Activated CD8-positive, alpha-beta memory T cell treated with anti-CD3 and anti-CD28 coated beads for 48 hours (primary cell): Measurements from ENCODE around the gene TRMT1.

Source experiments
- DNase-seq, 3 experiments: peaks; one replicate each; pipeline ENCODE4 v3.0.0-alpha.2; 2020; ENCODE audit warnings: low read depth in 2 of 3, low spot score in 2 of 3

The TRMT1 gene

DNA sequence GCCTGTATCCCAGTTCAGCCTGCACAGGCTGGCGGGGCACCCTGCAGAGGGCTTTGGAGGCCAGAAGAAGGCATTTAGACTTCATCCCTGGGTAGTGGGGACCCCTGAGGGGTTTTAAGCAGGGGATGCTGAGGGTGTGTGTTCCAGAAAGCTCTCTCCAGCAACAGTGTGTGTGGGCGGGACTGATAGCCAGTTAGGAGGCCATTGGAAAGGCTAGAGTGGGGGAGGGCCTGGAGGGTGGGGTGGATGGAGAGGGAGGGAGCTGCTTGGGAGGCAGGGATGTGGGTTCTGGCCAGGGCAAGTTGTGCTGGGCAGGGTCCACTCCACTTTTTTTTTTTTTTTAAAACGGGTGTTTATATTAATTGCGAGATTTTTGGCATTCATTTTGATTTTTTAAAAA lies 42.2 kb downstream of the TRMT1 start:
- DNase-seq, result no peak

DNA sequence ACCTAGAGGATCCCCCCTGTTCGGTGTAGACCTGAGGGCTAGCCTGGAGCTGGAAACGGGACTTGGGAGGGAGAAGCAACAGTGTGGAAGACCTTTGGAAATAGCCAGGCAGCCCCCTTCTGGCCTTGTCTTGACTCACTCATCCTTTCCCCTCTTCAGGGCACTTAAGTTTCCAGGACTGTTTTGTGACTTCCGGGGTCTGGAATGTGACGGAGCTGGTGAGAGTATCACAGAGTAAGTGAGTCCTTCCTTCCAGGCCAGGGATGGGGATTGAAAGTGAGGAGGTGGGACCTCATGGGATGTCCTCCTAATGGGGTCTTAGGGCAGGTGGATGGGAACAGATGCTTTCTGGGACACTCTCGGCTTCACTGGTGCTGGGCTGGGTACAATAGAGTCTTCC lies 43.3 kb downstream of the TRMT1 start:
- DNase-seq, result no peak

DNA sequence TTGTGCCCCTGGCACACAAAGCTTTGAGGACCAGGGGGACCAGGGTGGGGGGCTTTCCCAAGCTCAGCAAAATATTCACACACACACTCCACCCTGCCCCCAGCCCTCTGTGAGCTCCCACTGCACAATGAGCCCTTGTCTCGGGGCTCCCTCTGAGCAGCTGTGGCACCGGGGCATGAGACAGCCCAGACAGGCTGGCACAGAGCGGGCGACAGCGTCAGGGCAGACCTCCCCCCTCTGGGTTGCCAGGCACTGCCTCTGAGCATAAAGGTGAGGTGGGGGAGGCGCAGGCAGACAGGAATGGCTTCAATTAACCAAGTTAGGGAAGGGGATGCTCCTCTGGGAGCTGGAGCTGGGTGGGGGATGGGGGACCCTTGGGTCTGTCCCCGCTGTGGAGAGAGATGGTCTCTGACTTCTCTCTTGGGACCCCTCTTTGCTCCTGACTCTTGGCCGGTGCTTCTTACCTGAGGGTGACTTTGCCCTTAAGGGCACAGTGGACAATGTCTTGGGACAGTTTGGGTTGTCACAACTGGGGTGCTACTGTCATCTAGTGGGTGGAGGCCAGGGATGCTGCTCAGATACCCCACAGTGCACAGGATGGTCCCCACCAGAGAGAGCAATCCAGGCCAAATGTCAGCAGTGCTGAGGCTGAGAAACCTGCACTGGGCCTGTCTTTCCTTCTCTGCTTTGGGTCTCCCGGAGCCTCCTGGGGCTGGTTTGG lies 44.2 kb downstream of the TRMT1 start:
- no peak for DNase-seq

DNA sequence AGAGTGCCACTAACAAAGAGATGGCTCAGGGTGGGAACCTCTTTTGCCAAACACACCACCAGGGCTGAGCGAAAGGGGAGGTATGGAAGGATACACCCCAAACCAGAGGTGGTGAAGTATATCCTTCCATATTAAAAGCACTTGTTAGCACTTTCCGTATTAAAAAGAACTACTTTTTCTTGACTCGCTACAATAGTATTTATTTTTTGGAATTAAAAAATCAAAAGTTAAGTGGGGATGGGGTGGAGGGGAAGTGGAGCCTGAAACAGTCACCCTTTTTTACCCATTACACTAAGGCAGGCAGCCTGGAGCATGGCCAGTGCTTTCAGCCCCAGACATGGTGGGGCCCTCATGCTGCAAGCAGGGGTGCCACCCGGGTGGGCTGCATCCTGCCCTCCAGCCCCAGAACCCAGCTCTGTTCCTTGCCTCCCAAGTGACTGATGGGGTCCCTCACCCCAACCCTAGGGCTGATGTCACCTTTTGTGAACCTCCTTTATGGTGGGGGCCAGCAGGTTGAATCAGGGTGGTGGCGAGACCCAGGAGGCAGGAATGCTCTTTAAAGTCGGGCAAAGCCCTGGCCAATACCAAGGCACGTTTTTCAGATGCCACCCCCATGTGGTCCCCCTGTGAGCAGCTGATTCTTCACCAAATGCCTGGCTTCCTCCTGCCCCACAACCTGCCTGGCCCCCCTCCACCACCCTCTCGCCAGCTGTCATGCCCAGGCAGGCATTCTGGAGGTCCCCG lies 44.9 kb downstream of the TRMT1 start:
- no peak for DNase-seq

DNA sequence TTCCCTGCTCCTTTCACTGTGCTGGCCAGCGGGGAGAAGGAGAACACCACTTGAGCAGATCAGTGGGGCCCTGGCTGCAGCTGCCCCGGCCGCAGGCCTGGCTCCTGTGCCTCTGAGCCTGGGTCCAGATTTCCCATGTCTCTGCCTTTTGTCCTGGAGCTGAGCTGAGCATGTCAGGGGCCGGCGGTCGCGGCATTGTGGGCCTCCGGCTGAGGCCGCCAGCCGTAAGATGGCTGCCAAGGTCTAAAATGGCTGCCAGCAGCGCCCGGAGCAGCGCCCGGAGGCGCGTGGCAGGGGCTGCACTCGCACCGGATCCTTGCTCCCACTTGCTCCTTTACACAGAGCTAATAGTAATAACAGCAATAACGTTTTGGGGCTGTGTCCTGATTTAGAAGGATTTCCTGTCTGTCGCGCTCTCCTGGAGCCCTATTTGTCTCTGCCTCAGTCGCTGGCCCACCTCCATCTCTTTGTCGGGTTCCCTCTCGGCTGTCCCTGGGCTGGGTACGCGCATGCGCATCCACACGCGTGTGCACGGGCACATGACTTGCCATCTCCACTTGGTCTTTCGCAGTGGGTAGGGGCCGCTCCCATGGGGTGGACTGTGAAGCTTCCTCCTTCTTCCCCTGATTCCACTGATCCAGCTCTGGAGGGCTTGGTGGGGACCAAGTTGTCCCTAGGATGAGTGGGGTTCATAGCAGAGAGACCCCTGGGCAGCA lies 46.0 kb downstream of the TRMT1 start:
- no peak for DNase-seq

DNA sequence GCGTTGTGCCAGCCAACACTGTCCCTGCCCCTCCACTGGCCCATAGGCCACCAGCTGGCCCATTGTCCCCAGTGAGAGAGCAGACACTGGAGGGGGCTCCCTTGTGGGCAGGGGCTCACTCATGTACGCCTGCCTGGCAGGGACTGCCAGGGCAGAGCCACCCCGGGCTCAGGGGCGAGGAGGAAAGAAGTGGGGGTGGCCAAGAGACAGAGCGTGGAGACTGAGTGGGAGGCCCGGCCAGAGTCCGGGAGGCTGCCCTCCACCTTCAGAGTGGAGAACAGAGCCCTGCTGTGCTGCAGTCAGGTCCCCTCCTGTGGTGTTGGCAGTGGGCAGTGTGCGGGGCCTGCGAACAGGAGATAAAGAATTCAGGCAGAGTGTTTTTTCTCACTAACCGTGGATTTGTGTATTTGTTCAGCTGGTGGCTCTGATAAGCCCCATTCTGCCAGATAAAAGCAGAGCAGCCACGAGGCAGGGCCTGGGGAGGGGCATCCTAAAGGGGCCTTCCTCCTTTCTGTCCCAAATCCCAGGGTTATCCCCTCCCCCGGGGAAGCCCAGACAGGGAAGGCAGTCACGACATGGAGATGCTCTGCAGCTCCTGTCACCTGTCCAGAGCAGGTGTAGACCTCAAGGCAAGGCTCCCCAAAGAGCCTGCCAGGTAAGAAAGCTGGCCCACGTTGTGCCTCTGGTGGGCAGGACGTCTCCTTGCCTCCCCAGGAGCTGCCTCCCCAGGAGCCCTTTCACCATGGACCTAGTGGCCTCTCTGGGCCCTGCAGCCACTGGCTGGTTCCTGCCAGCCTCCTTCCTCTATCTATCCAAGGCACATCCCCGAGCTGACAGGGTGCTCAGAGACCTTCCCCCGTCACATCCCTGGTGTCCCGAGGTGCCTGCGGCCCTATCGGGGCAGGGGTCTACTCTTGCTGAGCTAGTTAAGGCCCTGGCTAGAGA lies 46.9 kb downstream of the TRMT1 start:
- no peak for DNase-seq

DNA sequence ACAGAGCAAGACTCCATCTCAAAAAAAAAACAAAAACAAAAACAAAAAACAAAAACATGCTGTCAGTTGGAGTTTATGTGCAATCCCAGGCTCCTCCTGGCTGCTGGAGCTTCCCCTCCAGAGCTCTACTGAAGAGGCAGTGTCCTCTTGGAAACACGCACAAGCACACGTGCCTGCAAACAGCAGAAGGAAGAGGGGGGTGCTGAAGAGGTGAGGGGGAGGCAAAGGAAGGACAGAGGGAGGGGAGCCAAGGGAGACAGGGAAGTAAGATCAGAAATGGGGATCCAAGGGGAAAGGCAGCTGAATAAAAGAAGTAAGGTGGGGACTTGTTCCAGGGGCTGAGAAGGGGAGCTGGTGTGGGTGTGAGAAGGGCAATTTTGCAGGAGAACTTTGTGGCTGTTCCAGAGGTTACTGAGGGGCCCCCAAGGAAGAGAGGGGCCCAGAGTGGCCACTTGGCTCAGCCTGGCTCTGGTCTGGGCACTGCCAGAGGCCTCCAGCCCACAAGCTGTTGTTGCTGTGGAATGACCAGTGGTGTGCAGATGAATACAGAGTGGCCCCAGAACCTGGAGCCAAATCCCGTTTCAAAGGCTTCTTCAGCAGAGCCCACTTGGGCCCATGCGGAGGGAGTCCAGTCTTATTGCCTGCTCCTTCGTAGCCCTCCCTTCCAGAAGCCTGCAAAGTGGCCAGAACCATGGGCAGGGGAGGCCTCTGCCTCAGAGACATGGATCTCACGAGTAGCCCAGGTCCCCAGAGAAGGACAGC lies 48.3 kb downstream of the TRMT1 start:
- no peak for DNase-seq

DNA sequence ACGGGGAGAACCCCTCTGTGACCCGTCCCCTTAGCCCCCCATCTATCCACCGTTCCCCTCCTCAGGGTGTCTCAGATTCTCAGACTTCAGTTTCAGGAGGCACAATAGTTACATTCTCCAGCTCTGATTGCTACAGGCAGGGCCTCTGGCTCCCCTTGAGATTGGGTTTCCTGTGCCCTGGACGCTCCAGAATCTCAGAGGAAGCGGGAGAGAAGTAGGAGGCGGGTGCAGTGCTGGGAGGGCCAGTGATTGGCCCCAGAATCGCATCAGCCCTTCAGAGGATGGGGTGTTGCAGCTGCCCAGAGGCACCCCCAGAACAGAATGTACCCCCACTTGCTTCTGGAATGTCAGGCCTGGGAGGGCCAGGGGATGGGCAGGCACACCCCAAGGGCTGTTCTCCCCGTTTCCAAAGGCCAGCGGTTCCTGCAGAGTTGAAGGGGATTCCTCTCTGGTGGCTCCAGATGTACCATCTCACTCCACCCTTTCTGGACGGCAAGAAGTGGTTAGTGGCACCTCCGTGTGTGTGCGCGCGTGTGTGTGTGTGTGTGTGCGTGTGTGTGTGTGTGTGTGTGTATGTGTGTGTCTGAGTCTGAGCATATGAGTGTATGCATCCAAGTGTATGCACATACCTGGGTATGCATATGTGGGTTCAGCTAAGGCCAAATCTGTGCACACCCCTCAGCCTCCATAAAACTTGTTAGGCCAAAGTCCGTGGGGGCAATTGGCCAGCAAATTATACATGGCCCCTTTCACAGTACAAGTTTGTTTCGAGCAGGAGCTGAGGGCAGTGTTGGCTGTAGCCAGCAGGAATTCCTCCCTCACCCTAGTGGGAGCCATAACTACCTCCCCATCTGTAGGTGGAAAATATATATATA lies 49.4 kb downstream of the TRMT1 start:
- no peak for DNase-seq

DNA sequence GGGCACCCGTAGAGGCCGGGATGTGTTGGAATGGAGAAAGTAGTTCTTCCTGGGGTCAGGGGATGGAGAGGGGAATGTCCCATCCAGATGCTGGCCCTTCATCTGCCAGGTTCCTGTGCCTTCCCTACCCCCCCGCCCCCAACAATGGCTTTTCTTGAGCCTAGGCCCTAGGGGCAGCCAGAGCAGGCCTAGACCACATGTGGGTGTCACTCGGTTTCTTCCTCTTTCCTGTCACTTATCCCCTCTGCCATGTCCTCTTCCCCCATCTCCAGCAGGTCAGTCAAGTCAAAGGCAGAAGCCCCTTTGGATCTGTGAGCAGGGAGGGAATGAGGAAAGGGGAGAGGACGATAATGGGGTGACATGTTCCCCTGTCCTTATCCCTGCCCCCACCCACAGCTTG lies 50.3 kb downstream of the TRMT1 start:
- no peak for DNase-seq

DNA sequence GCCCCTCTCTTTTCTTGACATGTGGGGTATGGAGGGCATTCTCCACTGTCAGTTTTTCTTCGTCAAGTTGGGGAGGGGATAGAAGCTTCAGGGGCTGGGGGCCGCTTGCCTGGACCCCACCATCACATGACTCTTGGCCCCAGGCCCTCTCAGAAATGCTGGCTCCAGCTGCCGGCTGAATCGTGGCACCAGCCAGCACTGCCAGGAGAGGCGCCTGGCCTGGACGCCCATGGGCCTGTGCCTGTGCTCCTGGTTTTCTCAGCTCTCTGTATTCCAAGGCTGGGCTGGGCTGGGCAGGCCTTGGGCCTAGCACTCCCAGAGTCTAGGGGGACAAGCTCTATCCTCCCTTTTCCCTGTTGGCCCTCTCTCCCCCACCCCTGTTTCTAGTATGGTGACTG lies 52.4 kb downstream of the TRMT1 start:
- DNase-seq, result no peak

DNA sequence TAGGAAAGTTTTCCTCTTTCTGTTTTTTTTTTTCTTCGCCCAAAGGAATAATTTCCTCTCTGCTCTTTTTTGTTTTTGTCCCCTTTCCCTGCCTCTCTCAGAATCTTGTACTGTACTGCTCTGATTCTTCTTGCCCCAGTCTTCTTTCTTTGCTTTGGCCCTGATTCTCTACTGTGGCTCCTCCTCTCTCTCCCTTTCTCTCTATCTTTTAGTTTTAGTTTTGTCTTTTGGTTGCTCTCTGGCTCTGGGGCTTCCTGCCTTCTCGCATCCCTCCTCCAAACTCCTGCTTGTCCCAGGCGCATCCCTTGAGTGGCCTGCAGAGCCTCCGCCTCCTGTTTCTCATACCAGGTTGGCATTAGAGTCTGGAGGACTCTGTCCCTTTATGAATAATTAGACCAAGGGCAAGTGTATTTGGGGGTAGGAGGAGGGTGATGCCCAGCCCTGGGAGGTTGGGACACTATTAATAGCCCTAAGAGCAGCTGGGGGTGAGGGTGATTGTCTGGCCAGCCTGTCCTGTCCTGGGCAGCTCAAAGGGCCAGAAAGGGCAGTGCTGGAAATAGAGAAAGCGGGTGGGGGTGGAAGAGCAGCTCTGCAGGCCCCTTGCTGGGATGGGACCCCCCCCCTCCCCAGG lies 53.0 kb downstream of the TRMT1 start:
- DNase-seq, result no peak

DNA sequence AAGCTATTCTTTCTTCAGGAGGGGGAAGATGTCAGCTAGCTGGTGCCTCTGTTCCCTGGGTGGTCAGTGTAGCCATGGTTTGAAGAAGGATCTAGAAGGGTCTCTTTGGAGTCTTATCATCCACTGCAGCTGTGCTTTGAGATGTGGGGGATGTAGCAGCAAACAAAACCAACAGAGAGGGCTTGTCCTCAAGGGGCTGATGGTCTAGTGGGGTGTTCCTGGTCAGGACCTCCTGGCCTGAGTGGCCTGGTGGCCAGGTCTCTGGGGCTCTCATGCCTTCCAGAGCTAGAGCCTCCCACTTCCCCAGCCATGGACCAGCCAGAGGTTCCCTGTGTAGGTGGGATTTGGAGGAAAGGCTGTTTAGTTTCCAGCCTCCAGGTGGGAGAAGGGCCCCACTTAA lies 54.2 kb downstream of the TRMT1 start:
- no peak for DNase-seq

DNA sequence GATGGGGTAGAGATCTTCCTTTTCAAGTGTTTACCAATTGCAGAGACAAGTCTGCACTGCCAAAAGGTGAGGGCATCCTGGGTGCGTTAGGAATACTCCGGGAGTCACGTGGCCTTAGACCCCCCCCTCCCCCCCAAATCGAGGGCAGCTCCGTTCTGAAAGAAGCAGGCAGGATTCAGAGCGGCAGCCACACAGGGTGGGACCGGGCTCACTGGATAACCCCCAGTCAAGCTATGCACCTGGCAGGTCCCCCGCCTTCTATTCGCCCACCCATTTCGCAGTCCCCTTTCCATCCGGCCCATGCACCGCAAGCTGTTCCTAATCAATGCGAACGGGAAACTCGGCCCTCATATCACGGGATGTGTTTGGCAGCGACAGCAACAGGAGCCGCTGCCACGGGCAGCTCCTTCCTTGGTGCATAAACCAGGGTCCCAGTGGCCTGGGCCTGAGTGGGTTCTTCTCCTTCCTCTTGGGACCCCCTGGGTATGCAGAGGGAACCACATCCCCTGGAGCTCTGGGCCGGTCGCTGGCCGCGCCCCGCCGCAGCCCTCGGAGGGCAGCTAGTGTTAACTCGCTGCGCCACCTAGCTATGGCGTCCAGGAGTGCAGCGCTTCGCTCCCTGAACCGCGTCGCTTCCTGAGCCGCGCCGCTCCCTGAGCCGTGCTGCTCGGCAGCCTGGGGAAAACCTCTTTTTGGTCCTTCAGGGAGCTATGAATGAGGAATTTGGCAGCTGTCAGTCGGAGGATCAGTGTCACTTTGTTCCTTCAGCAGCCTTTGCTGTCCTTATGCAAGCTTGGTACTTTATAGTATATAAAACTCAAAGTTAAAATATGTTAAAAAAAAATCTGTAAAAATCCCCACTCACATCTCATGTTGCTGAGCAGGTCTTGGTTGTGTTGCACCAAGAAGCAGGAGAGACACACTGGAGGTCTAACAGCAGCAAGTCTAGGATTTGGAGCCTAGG lies 55.3 kb downstream of the TRMT1 start:
- DNase-seq, result peak; percentile 52 to 59 (median 58)

DNA sequence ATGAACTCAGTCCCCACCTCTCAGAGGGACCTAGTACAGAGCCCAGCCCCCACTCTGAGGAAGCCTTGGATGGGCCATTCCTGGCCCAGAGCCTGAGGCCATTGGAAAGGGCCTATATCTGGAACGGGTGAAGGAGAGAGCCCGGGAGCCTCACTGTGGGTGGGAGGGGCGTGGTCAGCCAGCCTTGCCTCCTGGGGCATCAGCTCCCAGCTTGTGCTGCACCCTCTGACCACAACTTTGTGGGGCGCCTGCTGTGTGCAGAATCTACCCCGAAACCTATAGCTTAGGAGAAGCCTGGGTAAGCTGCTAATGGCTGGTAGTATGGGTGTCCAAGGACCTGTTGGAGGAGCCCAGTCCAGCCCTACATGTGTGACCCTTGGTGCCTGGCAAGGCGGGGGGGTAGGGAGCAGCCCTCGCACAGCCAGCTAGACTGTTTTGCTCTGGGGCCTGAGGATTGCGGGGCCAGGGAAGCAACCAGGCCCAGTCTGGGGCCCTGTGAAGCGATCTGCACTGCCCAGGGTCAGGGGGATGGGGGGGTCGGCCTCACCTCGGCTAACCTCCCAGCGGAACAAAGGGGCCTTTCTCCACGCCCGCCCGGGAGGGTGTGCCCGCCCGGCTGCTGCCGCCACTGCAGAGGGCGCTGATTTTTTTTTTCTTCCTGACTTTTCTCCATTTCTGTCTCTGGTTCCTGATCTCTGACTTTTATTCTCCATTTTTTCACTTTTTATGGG lies 56.1 kb downstream of the TRMT1 start:
- DNase-seq, result no peak

DNA sequence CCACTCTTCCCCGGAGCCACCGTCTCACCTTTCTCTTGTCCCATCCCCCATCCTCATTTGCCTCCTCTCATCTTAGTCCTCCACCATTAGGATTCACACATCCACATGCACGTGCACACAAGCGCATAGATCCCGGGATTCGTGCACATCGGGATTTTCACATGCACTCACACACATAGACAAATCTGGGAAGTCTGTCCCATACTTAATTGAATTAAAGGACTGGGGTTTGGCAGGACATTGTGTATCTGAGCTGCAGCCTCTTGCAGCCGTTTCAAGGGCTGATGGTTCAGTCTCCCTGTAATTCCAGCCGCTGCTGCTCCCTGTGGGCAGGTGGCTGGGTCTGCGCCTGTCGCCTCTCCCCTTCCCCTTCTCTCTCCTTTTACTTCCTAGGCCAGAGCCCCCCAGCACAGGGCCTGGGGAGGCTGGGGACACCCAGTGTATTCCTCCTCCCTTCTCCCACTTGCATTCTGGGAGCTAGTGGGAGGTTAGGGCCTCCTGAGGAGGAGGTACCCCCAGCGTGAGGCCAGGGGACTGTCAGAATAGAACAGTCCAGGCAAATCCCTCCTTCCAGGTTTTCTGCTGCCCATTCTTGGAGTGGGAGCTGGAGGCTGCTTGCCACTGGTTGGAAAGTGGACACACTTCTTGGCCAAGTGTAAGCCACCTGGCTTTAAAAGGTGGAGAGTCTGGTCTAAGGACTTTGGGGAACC lies 57.4 kb downstream of the TRMT1 start:
- no peak for DNase-seq

DNA sequence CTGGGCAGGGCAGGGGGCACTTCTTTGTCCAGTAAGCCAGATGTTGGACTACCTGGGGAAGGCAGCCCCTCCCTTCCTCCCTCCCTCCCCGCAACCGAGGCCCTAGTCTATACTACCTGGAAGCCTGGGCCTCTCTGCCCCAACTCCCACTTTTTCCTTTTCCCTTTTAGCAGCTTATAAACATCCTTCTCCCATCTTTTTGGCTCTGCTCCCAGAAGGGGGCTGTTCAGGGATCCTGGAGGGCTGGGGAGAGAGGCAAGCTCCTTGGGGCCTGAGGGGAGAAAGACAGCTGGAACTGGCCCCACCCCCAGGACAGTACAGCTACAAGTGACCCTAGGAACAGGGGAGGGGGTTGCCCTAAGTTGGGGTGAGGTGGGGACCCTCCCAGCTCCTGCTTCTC lies 58.8 kb downstream of the TRMT1 start:
- DNase-seq, result no peak
